NCI-H128 (cell line): ENCODE data around the gene KASH5.

ENCODE experiments used
- DNase-seq: peaks from one replicate; lab custom pipeline; 2025; ENCODE audit not compliant: unreplicated experiment; lab: John Stamatoyannopoulos, UW

KASH5 gene

GRCh38 chr19:49395581-49396407, 7.7 kb downstream of the KASH5 start:
- no peak for DNase-seq

DNA sequence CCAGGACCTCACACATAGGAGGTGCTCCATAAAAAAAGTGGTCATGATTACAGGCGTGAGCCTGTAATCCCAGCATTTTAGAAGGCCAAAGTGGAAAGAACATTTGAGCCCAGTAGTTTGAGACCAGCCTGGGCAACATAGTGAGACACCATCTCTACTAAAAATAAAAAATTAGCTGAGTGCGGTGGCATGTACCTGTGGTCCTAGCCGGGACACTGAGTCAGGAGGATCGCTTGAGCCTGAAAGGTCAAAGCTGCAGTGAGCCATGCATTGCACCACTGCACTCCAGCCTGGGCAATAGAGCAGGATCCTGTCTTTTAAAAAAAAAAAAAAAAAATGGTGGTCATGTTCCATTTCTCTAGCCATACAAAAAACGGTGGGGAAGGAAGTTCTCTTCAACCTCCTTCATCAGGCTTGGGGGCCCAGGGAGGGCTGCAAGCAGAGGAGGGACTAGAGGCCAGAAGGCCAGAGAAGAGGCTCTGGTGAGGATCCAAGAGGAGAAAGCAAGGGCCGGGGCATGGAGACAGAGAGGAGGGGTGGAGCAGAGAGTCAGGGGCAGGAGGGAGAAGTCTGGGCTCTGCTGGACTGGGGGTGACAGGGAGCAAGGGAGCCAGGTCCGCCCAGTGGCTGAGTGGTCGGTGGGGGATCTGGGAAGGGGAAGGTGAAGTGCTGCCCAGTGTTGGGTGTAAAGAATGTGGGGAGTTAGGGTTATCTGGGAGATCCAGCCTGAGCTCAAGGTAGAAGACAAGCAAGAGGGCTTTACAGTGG, 8.9 kb downstream of the KASH5 start:
- no peak for DNase-seq

GRCh38 chr19:49398001-49398615, 10.1 kb downstream of the KASH5 start:
- DNase-seq, result no peak

DNA sequence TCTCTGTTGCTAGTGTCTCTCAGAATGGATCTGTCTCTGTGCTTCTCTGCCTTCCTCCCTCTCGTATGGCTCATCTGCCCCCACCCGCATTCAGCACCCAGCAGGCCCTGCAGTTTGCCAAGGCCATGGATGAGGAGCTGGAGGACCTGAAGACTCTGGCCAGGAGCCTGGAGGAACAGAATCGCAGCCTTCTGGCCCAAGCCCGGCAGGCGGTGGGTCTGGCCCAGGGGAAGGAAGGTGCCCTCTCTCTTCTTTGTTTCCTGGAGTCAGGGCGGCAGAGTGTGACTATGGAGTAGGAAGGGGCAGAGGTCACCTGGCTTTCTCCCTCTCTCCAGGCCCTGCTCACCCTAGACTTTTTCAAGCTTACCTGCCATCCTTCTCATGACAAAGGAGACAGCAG, 10.9 kb downstream of the KASH5 start:
- no peak for DNase-seq

GRCh38 chr19:49400029-49400428, 12.0 kb downstream of the KASH5 start:
- DNase-seq, result no peak

- DNase-seq, result peak; percentile 89
Measured at GRCh38 chr19:49403404-49404187, 15.5 kb downstream of the KASH5 start.

DNA sequence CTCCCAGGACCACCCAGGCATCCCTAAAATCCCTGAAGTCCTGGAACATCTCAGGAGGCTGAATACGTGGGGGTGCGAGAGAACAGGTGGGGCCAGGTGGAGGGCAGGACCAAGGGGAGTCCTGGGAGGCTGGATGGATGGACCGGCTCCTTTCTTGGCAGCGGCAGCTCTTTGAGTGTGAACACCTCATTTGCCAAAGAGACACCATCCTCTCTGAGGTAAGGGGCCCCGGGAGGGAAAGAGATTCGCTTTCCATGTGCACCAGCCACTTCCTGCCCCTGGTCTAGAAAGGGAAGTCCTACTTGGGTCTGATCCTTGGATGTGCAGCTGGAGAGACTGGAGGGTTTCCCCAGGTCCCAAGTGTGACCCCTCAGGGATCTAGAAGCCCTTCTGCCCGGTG, 19.0 kb downstream of the KASH5 start:
- no peak for DNase-seq

- DNase-seq, result no peak
Measured at GRCh38 chr19:49407482-49408015, 19.5 kb downstream of the KASH5 start.

- DNase-seq, result no peak
Measured at GRCh38 chr19:49408816-49409440, 20.9 kb downstream of the KASH5 start.

DNA sequence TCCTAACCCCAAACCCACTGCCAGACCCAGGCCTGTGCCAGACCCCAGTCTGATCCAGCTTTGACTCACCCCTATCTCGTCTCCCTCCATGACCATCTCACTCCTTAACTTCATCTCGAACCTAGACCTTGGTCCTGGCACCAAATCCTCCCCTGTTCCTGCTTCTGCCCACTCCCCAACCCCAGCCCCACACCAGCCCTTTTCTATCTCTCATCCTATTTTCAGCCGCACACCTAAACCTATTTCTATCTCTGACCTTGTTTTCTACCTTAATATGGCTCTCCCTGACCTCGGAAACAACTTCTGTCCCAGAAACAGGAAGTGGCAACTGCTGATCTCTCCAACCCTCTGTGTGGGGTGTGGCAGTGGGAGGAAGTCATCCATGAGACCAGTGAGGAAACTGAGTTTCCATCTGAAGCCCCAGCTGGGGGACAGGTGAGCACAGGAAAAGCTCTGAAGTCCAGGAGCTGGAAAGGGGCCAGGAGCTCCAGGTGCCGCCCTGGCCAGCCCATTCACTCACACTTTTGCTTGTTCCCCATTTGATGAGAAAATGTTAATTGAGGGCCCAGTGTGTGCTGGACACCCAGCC, 21.5 kb downstream of the KASH5 start:
- no peak for DNase-seq

GRCh38 chr19:49411681-49412326, 23.8 kb downstream of the KASH5 start:
- DNase-seq, result no peak

- DNase-seq, result no peak
Measured at GRCh38 chr19:49413348-49413747, 25.3 kb downstream of the KASH5 start.

DNA sequence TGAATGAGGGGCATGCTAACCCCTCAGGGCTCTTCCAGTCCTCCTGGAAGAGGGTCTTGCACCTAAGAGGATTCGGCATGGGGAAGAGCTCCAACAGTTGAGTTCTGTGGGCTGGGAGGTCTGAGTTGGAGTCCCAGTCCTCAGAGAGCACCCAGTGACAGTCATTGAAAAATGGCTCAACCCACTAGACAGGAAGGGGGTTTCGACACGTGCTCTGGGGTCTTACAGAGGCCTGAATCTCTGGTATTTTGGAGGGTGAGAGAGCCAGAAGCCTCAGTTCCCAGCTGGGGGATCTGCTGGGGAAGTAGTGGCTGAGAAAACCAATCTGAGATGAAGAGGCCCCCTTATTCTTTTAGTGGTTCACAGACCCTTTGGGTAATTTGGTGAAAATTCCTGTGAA, 26.2 kb downstream of the KASH5 start:
- no peak for DNase-seq

DNA sequence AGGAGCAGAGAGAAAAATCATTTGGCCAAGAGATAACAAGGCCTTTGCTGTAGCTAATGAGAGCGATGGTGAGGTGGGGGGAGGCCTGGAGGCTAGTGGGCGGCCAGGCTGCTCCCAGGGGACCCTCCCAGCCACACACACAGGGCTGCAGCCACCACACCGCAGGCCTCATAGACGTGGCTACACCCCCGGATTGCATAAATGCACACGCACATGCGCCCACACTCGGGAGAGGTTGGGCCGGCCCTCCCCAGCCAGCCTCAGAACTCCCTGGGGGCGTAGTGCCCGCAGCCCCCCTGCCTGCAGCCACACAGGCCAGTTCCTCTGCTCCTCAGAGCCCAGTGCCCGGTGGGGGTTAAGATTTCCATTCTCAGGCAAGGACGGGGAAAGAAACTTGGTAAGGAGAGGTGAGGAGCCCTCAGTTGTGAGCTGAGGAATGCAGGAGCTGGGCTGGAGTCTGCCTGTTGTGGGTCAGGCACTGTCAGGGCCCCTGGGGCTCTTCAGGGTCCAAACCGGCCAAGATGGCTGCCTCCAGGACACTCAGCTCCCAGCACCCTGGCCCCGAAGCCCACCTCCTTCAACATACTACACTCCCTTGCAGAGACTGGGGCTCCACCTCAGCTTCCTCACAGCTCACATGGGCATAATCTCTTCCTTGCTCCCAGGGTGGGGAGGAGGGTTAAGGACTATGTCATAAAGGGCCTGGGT, 27.2 kb downstream of the KASH5 start:
- DNase-seq, result no peak

GRCh38 chr19:49415810-49416200, 27.8 kb downstream of the KASH5 start:
- no peak for DNase-seq

DNA sequence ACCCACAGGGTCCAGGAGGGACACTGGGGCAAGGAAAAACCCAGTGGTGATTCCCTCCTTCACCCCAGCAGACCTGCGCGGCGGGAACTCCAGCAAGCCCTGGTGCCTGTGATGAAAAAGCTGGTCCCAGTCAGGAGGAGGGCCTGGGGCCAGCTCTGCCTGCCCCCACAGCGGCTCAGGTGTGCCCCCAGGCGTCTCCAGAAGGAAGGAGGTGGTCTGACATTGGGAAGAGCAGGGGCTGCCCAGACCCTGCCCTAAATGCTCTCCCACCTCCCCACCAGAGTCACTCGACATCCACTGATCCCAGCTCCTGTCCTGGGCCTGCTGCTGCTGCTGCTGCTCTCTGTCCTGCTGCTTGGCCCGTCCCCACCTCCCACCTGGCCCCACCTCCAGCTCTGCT, 29.0 kb downstream of the KASH5 start:
- no peak for DNase-seq

DNA sequence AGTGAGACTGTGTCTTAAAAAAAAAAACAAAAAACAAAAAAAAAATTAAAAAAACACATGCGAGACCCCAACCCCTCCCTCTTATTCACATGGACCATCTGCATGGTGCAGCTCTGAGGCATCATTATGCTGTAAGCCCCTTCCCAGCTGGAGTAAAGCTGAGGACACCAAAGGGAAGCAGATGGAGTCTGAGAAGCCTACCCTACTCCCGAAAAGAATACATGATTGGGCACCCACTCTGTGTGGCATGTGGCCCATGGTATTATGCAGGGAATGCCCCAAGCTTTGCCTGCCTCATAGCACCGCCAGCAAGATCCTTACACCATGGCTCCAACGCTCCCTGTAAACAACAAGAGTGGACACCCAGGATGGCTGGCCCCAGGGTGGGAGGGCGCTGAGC, 30.5 kb downstream of the KASH5 start:
- DNase-seq, result no peak

DNA sequence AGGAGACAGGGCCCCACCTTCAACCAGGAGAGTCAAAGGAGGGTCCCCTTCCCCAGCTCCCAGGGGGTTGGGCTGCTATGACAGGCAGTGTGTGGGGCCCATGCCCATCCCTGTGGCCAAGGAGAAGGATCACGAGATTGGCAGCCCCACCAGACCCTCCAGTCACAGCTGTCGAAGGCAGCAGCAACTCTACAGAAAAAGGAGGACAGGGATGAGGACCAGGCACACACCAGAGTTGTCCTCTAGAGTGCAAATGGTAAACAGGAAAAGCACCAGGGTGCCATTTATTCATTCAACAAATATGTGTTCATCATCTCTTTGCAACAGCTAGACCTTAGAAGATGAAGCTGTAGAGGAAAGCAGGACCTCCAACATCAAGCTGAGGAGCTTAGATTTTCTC, 31.1 kb downstream of the KASH5 start:
- no peak for DNase-seq

GRCh38 chr19:49420227-49420626, 32.2 kb downstream of the KASH5 start:
- DNase-seq, result no peak
